Measurements from ENCODE around the gene GSTM2. TPM values are rescaled to one million over a fixed set of nuclear protein-coding genes. Genes with fewer than 3 reads are reported as not detected.

GSTM2 gene
- total and polyA plus RNA-seq, 2 donors (not counting 3 experiments of a cell fraction or from before 2014, with no cell fraction given): 21.5 to 23.6 TPM

DNA sequence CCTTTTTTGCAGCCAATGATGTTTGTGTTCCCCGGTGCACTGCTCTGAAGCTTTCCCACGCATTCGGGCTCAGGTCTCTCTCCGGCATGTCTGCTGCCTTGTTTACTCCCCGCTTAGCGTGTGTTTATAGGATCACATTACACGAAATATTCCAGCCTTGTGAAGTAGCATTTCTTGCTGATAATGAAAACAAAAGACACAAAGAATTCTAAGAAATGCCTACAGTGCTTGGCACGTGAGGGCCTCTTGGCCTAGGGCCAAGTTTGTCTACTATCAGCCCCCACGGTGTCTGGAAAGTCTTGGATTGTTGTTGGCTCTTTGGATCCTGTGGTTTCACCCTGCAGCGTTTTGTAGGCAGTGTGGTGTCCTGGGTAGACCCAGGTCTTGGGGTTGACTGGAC, 23.2 kb upstream of the GSTM2 start:
- BruUV-seq (replicated peaks): no TSS peak
- Histone ChIP-seq H3K27ac (ENCODE audit: insufficient read depth, low read depth, low read length) (no peak overlapping the region), H3K4me3 (replicated peaks in 1 of 3; ENCODE audit: insufficient read depth in 1 of 3, low read depth in 1 of 3, low read length in 3 of 3) (no peak overlapping the region), H3K4me2 (ENCODE audit: insufficient read depth, low read length) (no peak overlapping the region), H3K9ac (replicated peaks; ENCODE audit: extremely low read depth, insufficient read depth, low read length) (no peak overlapping the region), H3K79me2 (ENCODE audit: control insufficient read depth, insufficient read depth, low read length) (no peaks in the 10 kb centered on the region), H3K9me1 (replicated peaks; ENCODE audit: control insufficient read depth, extremely low read depth, insufficient read depth, low read length) (no peaks in the 10 kb centered on the region), H4K20me1 (replicated peaks; ENCODE audit: control insufficient read depth, extremely low read depth, insufficient read depth, low read length) (no peaks in the 10 kb centered on the region), H3K4me1 (ENCODE audit: control insufficient read depth, extremely low read depth, insufficient read depth, low read length) (no peaks in the 10 kb centered on the region), H2AFZ (ENCODE audit: low read depth, low read length) (no peak overlapping the region), H3K27me3 (ENCODE audit: control insufficient read depth in 2 of 2, insufficient read depth in 2 of 2, low read length in 2 of 2) (no peaks in the 10 kb centered on the region), H3K9me3 (replicated peaks; ENCODE audit: control insufficient read depth, insufficient read depth, low read length) (no peaks in the 10 kb centered on the region), H3K36me3 (ENCODE audit: control insufficient read depth in 2 of 2, extremely low read depth in 1 of 2, insufficient read depth in 2 of 2, low read length in 2 of 2) (no peaks in the 10 kb centered on the region)
- peak; percentile 67 for DNase-seq (ENCODE audit: low read depth, low spot score)
- FAIRE-seq: no peak
- POLR2A ChIA-PET: no interaction called here
- TF ChIP-seq, protein P1, sequence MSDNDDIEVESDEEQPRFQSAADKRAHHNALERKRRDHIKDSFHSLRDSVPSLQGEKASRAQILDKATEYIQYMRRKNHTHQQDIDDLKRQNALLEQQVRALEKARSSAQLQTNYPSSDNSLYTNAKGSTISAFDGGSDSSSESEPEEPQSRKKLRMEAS (IDR thresholded peaks at IDR 0.05; ENCODE audit: insufficient read depth, insufficient read length): no peak
- no peak for TF ChIP-seq POLR2A (IDR thresholded peaks at IDR 0.05; ENCODE audit: low read depth, low read length)
- no peak for TF ChIP-seq FOS (IDR thresholded peaks at IDR 0.05; ENCODE audit: borderline replicate concordance, insufficient read depth, low read length)
- TF ChIP-seq POLR2AphosphoS5 (IDR thresholded peaks at IDR 0.05; ENCODE audit: insufficient read depth, low read depth, low read length): no peak
- TF ChIP-seq EZH2 (IDR thresholded peaks at IDR 0.05; ENCODE audit: borderline replicate concordance, low read depth, low read length, severe bottlenecking): no peak
- no peak for TF ChIP-seq JUN (IDR thresholded peaks at IDR 0.05; ENCODE audit: borderline replicate concordance, insufficient read depth, insufficient read length, low read depth)
- TF ChIP-seq GATA2 (IDR thresholded peaks at IDR 0.05; ENCODE audit: insufficient read depth, insufficient read length, low read depth, low read length): no peak
- TF ChIP-seq MYC (IDR thresholded peaks at IDR 0.05; ENCODE audit: low read depth, low read length): no peak
- no peak for TF ChIP-seq CTCF (IDR thresholded peaks at IDR 0.05; ENCODE audit: extremely low read depth in 1 of 2, insufficient read depth in 1 of 2, low read depth in 1 of 2, low read length in 2 of 2)
- intact Hi-C loops (cut with micrococcal nuclease) (loop anchor here (5.0 kb wide), 1 partner anchor 147 kb away; no protein-coding TSS in a partner anchor), dilution Hi-C loops (cut with MboI; ENCODE audit: extremely low pct_ligation_motif_present, low sequenced_read_pairs) (no loop called here)
- CTCF ChIA-PET: interaction anchor here (1.2 to 2.2 kb wide), 4 partner anchors 99 to 340 kb away, joined by 3 to 17 read pairs (median 8); partner anchors contain the start of gene AHCYL1
